HEK293T (cell line): ENCODE measurements around the gene PDE7B.

ENCODE experiments used
- CTCF ChIA-PET: fragments of 350-600 bp; formaldehyde crosslinking; extraction: SDS; loops from one replicate; lab custom pipeline; 2021; ENCODE audit warnings: antibody characterized with exemption, inconsistent platforms; lab: Yijun Ruan, JAX
- POLR2A ChIA-PET: fragments of 350-600 bp; formaldehyde crosslinking; extraction: SDS; loops from one replicate; lab custom pipeline; 2020; ENCODE audit warnings: antibody characterized with exemption, inconsistent platforms; lab: Yijun Ruan, JAX
- DNase-seq: peaks from one replicate; pipeline ENCODE4 v3.0.0; 2012; ENCODE audit warnings: mixed read lengths; ENCODE audit errors: extremely low spot score
- ARNT ChIP-seq: fragments of 450-650 bp; IDR thresholded peaks from 2 replicates; pipeline ENCODE4 v1.6.1; 2017; ENCODE audit warnings: mild to moderate bottlenecking
- BHLHE40 ChIP-seq: fragments of 450-650 bp; IDR thresholded peaks from 2 replicates; pipeline ENCODE4 v1.6.1; 2016; ENCODE audit warnings: mild to moderate bottlenecking, moderate library complexity, borderline replicate concordance
- CTBP1 ChIP-seq: fragments of 450-650 bp; IDR thresholded peaks from 2 replicates; pipeline ENCODE4 v1.6.1; 2016; ENCODE audit warnings: borderline replicate concordance
- ELF4 ChIP-seq: fragments of 450-650 bp; IDR thresholded peaks from 2 replicates; pipeline ENCODE4 v1.6.1; 2017; ENCODE audit warnings: antibody characterized with exemption
- FOXA1 ChIP-seq: fragments of 450-650 bp; IDR thresholded peaks from 2 replicates; pipeline ENCODE4 v1.6.1; 2016; ENCODE audit warnings: mild to moderate bottlenecking
- FOXK2 ChIP-seq: fragments of 450-650 bp; IDR thresholded peaks from 2 replicates; pipeline ENCODE4 v1.6.1; 2016; ENCODE audit warnings: mild to moderate bottlenecking
- FOXM1 ChIP-seq: fragments of 450-650 bp; IDR thresholded peaks from 2 replicates; pipeline ENCODE4 v1.6.1; 2017; ENCODE audit warnings: mild to moderate bottlenecking, borderline replicate concordance
- HDGF ChIP-seq: fragments of 450-650 bp; IDR thresholded peaks from 2 replicates; pipeline ENCODE4 v1.6.1; 2017; ENCODE audit warnings: antibody characterized with exemption, borderline replicate concordance
- L3MBTL2 ChIP-seq: fragments of 450-650 bp; conservative IDR thresholded peaks from 2 replicates; pipeline ENCODE4 v1.6.1; 2016; ENCODE audit warnings: mild to moderate bottlenecking
- LEF1 ChIP-seq: fragments of 450-650 bp; IDR thresholded peaks from 2 replicates; pipeline ENCODE4 v1.6.1; 2017; ENCODE audit warnings: mild to moderate bottlenecking, borderline replicate concordance
- NFRKB ChIP-seq: fragments of 450-650 bp; IDR thresholded peaks from 2 replicates; pipeline ENCODE4 v1.6.1; 2016; ENCODE audit warnings: mild to moderate bottlenecking, moderate library complexity
- SP1 ChIP-seq: fragments of 450-650 bp; IDR thresholded peaks from 2 replicates; pipeline ENCODE4 v1.6.1; 2017
- SUZ12 ChIP-seq: fragments of 450-650 bp; IDR thresholded peaks from 2 replicates; pipeline ENCODE4 v1.6.1; 2016; ENCODE audit warnings: mild to moderate bottlenecking
- TARDBP ChIP-seq: fragments of 450-650 bp; IDR thresholded peaks from 2 replicates; pipeline ENCODE4 v1.6.1; 2016
- ZNF384 ChIP-seq: fragments of 450-650 bp; IDR thresholded peaks from 2 replicates; pipeline ENCODE4 v1.6.1; 2016
- TF ChIP-seq, protein P1 (sequence below): fragments of 450-650 bp; IDR thresholded peaks from 2 replicates; pipeline ENCODE4 v1.6.1; 2016

The PDE7B gene

GRCh38 chr6:135920689-135921088, 69.2 kb downstream of the PDE7B start:
- no peak for TF ChIP-seq L3MBTL2
- TF ChIP-seq SP1: no peak
- TF ChIP-seq FOXM1: no peak
- TF ChIP-seq TARDBP: no peak
- no peak for TF ChIP-seq NFRKB
- TF ChIP-seq, protein P1, sequence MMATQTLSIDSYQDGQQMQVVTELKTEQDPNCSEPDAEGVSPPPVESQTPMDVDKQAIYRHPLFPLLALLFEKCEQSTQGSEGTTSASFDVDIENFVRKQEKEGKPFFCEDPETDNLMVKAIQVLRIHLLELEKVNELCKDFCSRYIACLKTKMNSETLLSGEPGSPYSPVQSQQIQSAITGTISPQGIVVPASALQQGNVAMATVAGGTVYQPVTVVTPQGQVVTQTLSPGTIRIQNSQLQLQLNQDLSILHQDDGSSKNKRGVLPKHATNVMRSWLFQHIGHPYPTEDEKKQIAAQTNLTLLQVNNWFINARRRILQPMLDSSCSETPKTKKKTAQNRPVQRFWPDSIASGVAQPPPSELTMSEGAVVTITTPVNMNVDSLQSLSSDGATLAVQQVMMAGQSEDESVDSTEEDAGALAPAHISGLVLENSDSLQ: no peak
- TF ChIP-seq SUZ12: no peak
- no peak for TF ChIP-seq HDGF
- TF ChIP-seq ARNT: no peak
- TF ChIP-seq BHLHE40: no peak
- no peak for TF ChIP-seq ELF4
- TF ChIP-seq CTBP1: no peak
- TF ChIP-seq LEF1: no peak
- TF ChIP-seq FOXK2: no peak
- no peak for TF ChIP-seq ZNF384
- no peak for TF ChIP-seq FOXA1
- DNase-seq: no peak
- POLR2A ChIA-PET: no interaction called here
- CTCF ChIA-PET: interaction anchor here (3.5 kb wide), 1 partner anchor 11 kb away, joined by 14 read pairs; no protein-coding TSS in a partner anchor

GRCh38 chr6:135921188-135921587, 69.7 kb downstream of the PDE7B start:
- DNase-seq: no peak
- ChIA-PET POLR2A (no interaction called here), CTCF (interaction anchor here (3.5 kb wide), 1 partner anchor 11 kb away, joined by 14 read pairs; no protein-coding TSS in a partner anchor)

DNA sequence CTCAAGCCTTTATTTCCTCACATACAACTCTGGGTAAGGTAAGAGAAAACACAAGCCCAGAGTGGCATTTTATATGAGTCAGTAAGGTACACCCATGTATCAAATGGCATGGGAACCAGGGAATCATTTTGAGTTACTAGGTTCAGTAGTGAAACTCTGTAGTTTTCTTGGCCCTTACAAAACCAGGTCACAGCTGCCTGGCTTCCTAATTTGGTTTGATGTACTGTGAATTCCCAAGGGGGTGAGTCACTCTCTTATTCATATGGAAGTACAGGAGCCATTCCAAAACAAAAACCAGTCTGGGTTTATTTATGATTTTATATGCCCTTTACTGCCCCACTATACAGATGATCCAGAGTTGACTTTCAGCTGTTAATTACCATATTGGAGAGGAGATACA, 70.7 kb downstream of the PDE7B start:
- TF ChIP-seq ARNT (no peak), NFRKB (no peak), ELF4 (no peak), CTBP1 (no peak), ZNF384 (no peak), SP1 (no peak), FOXK2 (no peak), BHLHE40 (no peak), HDGF (no peak)
- TF ChIP-seq, protein P1: no peak

More at GRCh38 chr6:135921188-135921587, 69.7 kb downstream of the PDE7B start:
- TF ChIP-seq, protein P1: no peak
- TF ChIP-seq FOXK2 (no peak), ZNF384 (no peak), CTBP1 (no peak), BHLHE40 (no peak), HDGF (no peak), TARDBP (no peak), SUZ12 (no peak), LEF1 (no peak), SP1 (no peak), L3MBTL2 (no peak), ARNT (no peak)

DNA sequence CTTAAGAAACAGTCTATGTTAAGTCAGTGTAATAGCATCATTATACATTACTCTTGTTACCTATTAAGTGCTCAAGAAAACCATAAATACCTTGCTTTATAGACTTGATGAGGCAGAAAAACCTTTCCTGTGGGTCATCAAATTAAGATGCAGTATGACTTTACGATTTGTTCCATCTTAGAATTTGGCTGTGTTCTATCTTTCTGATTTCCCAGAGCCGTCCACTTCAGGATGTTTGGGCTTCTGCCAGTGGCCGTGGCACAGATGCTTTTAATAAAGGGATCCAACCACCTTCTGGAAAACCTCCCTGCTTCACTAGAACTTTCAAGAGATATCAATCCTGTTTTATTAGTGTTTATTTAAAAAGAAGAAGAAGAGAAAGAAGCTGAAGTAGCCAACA, 71.2 kb downstream of the PDE7B start:
- TF ChIP-seq NFRKB: no peak
- TF ChIP-seq CTBP1: no peak
- TF ChIP-seq SUZ12: no peak
- TF ChIP-seq L3MBTL2: no peak
- no peak for TF ChIP-seq SP1
- TF ChIP-seq, protein P1: no peak
- TF ChIP-seq FOXK2: no peak
- TF ChIP-seq ELF4: no peak
- no peak for TF ChIP-seq BHLHE40
- no peak for TF ChIP-seq TARDBP
- TF ChIP-seq ZNF384: no peak
- no peak for TF ChIP-seq FOXA1
- TF ChIP-seq HDGF: no peak
- TF ChIP-seq FOXM1: no peak
- TF ChIP-seq ARNT: no peak
- no peak for TF ChIP-seq LEF1
- DNase-seq: no peak
- ChIA-PET POLR2A (no interaction called here), CTCF (interaction anchor here (3.5 kb wide), 1 partner anchor 13 kb away, joined by 14 read pairs; no protein-coding TSS in a partner anchor)

More for the DNA sequence above, 70.7 kb downstream of the PDE7B start:
- peak; percentile 30 for DNase-seq
- ChIA-PET POLR2A (no interaction called here), CTCF (interaction anchor here (3.5 kb wide), 1 partner anchor 12 kb away, joined by 14 read pairs; no protein-coding TSS in a partner anchor)

GRCh38 chr6:135932651-135933050, 81.2 kb downstream of the PDE7B start:
- POLR2A ChIA-PET: no interaction called here
- TF ChIP-seq HDGF (no peak), NFRKB (no peak), L3MBTL2 (no peak), FOXM1 (no peak), TARDBP (no peak), LEF1 (no peak), ZNF384 (no peak), SP1 (no peak), ARNT (no peak), SUZ12 (no peak)
- TF ChIP-seq, protein P1: no peak
- CTCF ChIA-PET: interaction anchor here (0.9 kb wide), 1 partner anchor 22 kb away, joined by 4 read pairs; no protein-coding TSS in a partner anchor
- DNase-seq: no peak
